HG03354 (cell line): ENCODE results near the gene TCN2.
A peak's percentile ranks its signal among the peaks of the same experiment; 100 is the strongest.

ENCODE experiments used
- ATAC-seq: cut with Tn5 transposase; IDR thresholded peaks from one replicate; pipeline ENCODE4 v1.9.1; 2021; ENCODE audit warnings: mild to moderate bottlenecking; ENCODE audit not compliant: unreplicated experiment, poor library complexity, severe bottlenecking

The TCN2 gene

DNA sequence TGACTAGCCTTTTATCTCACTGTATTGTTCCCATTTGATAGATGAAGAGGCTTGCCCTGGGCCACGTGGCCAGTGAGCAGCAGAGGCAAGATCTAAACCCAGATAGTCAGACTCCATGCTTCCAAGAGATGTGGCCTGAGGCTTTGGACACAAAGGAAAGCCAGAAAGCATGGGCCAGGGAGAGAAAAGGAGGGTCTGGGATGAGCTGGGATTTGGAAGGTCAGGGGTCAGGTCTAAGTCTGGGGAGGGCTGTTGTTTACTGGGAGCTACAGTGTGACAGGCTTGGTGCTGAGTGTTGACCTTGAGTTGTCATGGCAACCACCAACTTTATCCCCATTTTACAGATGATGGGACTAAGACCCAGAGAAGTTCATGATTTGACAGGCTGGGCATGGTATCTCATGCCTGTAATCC is 30.7 kb downstream of the TCN2 start:
- ATAC-seq: no peak

- no peak for ATAC-seq
These were observed 33.4 kb downstream of the TCN2 start for GRCh38 chr22:30640361-30640760.

GRCh38 chr22:30640839-30641430 is 34.0 kb downstream of the TCN2 start:
- ATAC-seq: no peak

- ATAC-seq: no peak
These were observed 36.3 kb downstream of the TCN2 start for GRCh38 chr22:30643055-30643875.

GRCh38 chr22:30646518-30647160 is 39.7 kb downstream of the TCN2 start:
- ATAC-seq: no peak

DNA sequence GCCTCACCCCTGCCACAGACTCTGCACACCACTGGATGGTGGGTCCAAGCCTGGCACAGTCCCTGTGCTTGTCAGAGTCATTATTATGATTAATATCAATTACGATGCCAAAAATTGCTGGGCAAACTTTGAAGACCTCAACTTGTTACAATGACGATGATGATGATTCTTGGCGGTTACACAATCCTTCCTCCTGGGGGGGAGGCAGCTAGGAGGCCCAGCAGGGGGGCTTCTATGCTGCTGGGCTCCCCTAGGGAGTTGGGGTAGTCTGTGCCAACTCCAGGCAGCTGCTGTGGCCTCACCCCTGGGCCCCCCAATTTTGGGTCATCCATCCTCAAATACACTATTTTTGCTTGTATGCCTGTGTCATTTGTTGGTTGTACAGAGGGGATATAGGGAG is 40.6 kb downstream of the TCN2 start:
- no peak for ATAC-seq

DNA sequence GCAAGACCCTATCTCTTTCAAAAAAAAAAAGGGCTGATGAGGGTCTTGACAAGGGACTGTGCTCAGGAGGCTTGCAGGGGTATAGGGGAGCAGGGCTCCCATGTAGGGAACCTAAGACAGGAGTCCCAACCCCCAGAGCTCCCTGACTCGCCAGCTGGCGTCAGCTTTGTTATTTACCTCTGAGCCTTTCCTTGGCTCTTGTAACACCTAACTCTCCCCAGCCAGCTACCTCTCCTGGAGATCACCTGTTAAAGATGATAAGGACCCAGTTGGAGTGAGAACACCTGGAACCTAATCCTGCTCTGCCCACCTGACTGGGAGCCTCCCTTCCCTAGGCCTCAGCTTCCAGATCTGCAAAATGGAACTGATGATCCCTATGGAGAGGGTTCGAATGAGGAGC is 41.9 kb downstream of the TCN2 start:
- ATAC-seq: no peak

DNA sequence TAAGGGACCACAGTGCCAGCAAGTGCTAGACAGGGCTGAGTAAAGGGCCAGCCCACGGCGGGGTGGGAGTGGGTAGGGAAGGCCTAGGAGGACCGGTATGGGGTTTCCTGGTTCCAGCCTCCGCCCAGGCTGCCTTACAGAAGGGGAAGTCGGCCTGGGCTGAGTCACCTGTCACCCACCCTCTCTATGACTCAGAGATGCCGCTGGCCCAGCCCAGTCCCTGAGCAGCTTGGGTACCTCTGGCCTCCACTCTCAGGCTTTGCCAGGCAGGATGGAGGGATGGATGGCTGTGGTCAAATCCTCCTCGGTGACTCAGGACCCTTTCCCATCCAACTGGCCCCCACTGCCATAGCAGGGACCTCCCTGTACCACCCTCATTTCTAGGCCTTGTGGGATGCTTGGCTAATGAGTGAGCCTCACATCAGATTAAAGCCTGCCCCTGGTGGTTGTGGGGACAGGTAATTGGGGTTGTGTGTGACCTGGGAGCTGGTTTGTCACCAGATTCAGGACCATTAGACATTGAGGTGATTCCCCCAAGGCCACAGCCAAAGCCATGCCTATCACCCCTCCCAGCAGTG is 42.5 kb downstream of the TCN2 start:
- peak; percentile 72 for ATAC-seq

- no peak for ATAC-seq
These were observed 43.6 kb downstream of the TCN2 start for GRCh38 chr22:30650508-30651116.

DNA sequence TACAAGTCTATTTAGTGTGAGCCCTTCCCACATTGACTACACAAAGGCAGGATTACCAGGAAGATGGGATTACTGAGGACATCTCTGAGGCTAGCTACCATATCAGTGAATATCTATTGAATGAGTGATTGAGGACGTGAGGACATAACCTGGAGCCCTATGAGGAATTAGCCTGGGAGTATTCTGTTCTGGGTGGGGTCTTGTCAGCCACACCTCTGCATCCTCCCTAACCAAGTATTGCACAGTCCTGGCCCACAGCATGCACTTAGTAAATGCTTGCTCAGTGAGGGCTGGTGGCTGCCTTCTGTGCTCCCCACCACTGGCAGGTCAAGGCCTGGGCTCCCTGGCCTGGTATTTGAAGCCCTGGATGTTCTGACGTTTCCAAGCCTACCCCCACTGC is 45.9 kb downstream of the TCN2 start:
- no peak for ATAC-seq

- no peak for ATAC-seq
These were observed 47.4 kb downstream of the TCN2 start for GRCh38 chr22:30654361-30654760.

GRCh38 chr22:30655532-30655931 is 48.6 kb downstream of the TCN2 start:
- no peak for ATAC-seq

DNA sequence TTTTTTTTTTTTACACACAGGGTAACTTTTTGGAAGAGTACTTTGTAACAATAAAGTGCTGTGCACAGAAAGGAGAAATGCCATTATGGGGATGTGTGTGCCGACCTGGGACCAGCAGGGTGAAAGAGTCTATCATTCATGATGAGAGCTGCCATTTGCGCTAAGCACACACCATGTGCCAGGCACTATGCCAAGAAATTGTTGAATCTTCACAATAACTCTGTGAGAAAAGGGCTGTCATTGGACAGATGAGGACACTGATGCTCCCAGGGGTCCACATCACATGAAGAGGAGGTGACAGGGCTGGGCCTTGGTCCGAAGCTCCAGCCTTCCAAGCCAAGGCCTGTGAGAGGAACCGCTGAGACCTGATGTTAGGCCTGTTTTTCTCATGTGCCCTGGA is 55.1 kb downstream of the TCN2 start:
- no peak for ATAC-seq

DNA sequence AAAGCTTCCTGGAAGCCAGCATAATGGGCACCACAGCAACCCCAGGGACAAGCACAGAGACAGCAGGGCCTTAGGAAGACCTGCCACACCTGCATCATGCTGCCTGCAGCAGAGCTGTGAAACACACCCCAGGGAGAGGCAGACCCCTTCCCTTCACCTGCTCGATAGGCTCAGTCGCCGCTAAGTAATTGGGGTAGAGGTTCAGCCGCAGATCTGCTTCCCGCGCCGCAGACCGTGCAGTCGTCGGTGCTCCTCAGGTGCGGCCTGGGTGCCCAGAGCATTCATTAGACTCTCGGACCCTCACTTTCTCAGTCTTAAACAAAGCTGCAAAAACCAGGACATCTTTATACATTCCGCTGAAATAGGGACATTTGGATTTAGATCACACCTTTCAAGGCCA is 57.8 kb downstream of the TCN2 start:
- no peak for ATAC-seq

DNA sequence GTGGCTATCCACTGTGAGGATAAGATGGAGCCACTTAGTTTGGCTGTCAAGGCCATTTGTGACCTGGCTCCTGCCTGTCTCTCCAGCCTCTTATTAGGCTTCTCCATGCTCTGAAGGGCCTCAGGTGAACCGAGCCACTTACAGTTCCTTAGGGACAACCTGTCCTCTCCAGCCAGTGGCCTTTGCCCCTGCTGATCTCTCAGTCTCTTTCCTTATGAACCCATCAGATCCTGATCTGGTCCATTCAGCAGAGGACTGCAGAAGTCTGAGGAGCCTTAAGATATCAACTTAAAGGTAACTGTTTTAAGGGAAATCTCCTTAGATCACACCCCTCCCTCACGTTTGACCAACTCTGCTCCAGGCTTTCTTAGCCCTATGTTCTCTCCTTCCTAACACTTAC is 58.3 kb downstream of the TCN2 start:
- no peak for ATAC-seq

GRCh38 chr22:30665786-30666185 is 58.8 kb downstream of the TCN2 start:
- no peak for ATAC-seq

- ATAC-seq: no peak
These were observed 60.1 kb downstream of the TCN2 start for GRCh38 chr22:30667107-30667493.

DNA sequence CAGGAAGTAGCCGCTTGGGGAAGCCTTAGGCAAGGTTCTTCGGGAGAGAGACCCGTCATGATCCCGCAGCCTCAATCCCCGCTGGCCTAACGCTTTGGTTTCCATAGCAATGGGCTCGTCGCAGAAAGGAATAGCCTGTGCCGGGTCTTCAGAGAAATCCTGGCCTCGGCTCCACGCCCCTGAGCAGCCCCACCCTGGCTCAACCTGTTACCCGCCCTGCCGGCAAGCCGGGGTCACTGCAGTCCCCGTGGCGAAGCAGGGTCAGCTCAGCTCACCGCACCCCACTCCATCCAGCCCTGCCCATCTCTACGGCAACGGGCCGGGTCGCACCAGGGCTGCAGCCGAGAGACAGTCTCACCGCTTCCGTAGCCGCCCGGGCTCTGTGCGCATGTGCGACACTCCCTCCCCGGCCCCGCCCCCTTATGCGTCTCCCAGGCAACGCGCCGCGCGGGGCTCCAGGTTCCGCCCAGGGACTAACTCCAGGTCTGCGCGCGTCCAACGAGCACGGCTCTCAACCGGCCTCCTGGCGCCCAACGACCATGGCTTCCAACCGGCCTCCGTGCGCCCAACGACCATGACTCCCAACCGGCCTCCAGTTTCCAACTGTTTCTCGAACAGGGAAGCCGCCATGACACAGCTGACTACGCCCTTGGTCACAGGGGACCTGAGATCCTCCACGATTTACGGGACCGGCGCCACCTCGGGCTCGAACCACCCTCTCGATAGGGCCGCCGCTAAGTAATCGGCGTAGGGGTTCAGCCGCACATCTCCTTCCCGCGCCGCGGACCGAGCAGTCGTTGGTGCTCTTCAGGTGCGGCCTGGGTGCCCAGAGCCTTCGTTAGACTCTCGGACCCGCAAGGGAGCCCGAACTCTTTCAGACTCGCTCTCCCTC is 60.8 kb downstream of the TCN2 start, which contains the start of gene DUSP18:
Gene DUSP18 (minus strand): TSS at position 382 of the 892 bp plus-strand sequence. CDS start 3,872 bp downstream, outside the sequence.
- peak; percentile 93 for ATAC-seq

- ATAC-seq: no peak
These were observed 61.4 kb downstream of the TCN2 start for GRCh38 chr22:30668386-30668710.
